K562 (cell line): ENCODE results near the gene HTT-AS. TPM values are rescaled to one million over a fixed set of nuclear protein-coding genes. Genes with fewer than 3 reads are reported as not detected.
A peak's percentile ranks its signal among the peaks of the same experiment; 100 is the strongest.

Source experiments
- ARID1B ChIP-seq: fragments of 450-650 bp; IDR thresholded peaks from 2 replicates; pipeline ENCODE4 v1.6.1; 2016; ENCODE audit warnings: antibody characterized with exemption, mild to moderate bottlenecking, inconsistent platforms
- CBFA2T3 ChIP-seq: fragments of 450-650 bp; IDR thresholded peaks from 2 replicates; pipeline ENCODE4 v1.6.1; 2017
- CC2D1A ChIP-seq: fragments of 450-650 bp; IDR thresholded peaks from 2 replicates; pipeline ENCODE4 v1.6.1; 2017; ENCODE audit warnings: mild to moderate bottlenecking
- COPS2 ChIP-seq: fragments of 450-650 bp; conservative IDR thresholded peaks from 2 replicates; pipeline ENCODE4 v1.6.1; 2016; ENCODE audit warnings: mild to moderate bottlenecking, moderate library complexity
- CREB1 ChIP-seq, 2 experiments: sonication (generic) in 1 of 2; formaldehyde crosslinking in 1 of 2; IDR thresholded peaks; 2 replicates each; pipeline versions ENCODE4 v1.6.1 to v1.8.0; 2012 to 2022; ENCODE audit warnings: inconsistent platforms in 1 of 2, mild to moderate bottlenecking in 1 of 2, missing genetic modification reagents in 1 of 2, moderate library complexity in 1 of 2
- CXXC5 ChIP-seq: fragments of 250-450 bp; sonication (Bioruptor Pico); IDR thresholded peaks from 2 replicates; pipeline ENCODE4 v1.8.0; 2022; ENCODE audit warnings: inconsistent platforms, mild to moderate bottlenecking, moderate library complexity
- KHSRP ChIP-seq: fragments of 450-650 bp; IDR thresholded peaks from 2 replicates; pipeline ENCODE4 v1.6.1; 2017
- MCM2 ChIP-seq: fragments of 450-650 bp; IDR thresholded peaks from 2 replicates; pipeline ENCODE4 v1.6.1; 2017; ENCODE audit warnings: low read depth, mild to moderate bottlenecking
- MEF2A ChIP-seq: IDR thresholded peaks from 2 replicates; pipeline ENCODE4 v1.6.1; 2011; ENCODE audit warnings: low read depth, mild to moderate bottlenecking, low read length, moderate library complexity; ENCODE audit not compliant: control insufficient read depth
- PHF20 ChIP-seq: fragments of 450-650 bp; IDR thresholded peaks from 2 replicates; pipeline ENCODE4 v1.6.1; 2018; ENCODE audit not compliant: partially characterized antibody
- PHTF2 ChIP-seq: fragments of 250-450 bp; sonication (Bioruptor Pico); IDR thresholded peaks from 2 replicates; pipeline ENCODE4 v1.5.0; 2021; ENCODE audit warnings: mild to moderate bottlenecking
- POLR2G ChIP-seq: fragments of 200-400 bp; formaldehyde crosslinking; IDR thresholded peaks from 2 replicates; pipeline ENCODE4 v1.6.1; 2017; ENCODE audit warnings: low read depth, mild to moderate bottlenecking, antibody characterized with exemption, low read length, moderate library complexity
- SMARCC2 ChIP-seq: fragments of 450-650 bp; IDR thresholded peaks from 2 replicates; pipeline ENCODE4 v1.6.1; 2017; ENCODE audit warnings: antibody characterized with exemption, moderate library complexity, mild to moderate bottlenecking, low read depth
- SRSF1 ChIP-seq: fragments of 200-400 bp; formaldehyde crosslinking; IDR thresholded peaks from 2 replicates; pipeline ENCODE4 v1.6.1; 2017; ENCODE audit warnings: mild to moderate bottlenecking, low read depth, low read length, moderate library complexity
- STAG1 ChIP-seq: sonication (generic); formaldehyde crosslinking; IDR thresholded peaks from 2 replicates; pipeline ENCODE4 v1.5.0; 2020; ENCODE audit warnings: missing genetic modification reagents, borderline replicate concordance
- TAF1 ChIP-seq: IDR thresholded peaks from 2 replicates; pipeline ENCODE4 v1.6.1; 2011; ENCODE audit warnings: mild to moderate bottlenecking, low read length, moderate library complexity; ENCODE audit not compliant: insufficient read depth, control insufficient read depth, severe bottlenecking; ENCODE audit errors: extremely low read depth
- THRAP3 ChIP-seq: fragments of 450-650 bp; IDR thresholded peaks from 2 replicates; pipeline ENCODE4 v1.6.1; 2016; ENCODE audit warnings: mild to moderate bottlenecking, inconsistent platforms, borderline replicate concordance
- ZNF217 ChIP-seq: sonication (generic); formaldehyde crosslinking; IDR thresholded peaks from 2 replicates; pipeline ENCODE4 v1.8.0; 2022; ENCODE audit warnings: mild to moderate bottlenecking, missing genetic modification reagents
- polyA plus RNA-seq, 8 experiments: library from polyadenylated mRNA; depleted of rRNA in 4 of 8; stranded (reverse) in 5 of 8; unstranded in 3 of 8; fragments of >200 nt; fragmentation: Nextera tagmentation in 2 of 8; fragmentation: Illumina TruSeq in 1 of 8; extraction: Ambion mirVana in 2 of 8; extraction: Trizol in 1 of 8; gene quantifications; 2 replicates each; pipeline versions ENCODE4 v1.2.1 to v1.2.3, GENCODE V29; 2011 to 2014; ENCODE audit warnings: inconsistent platforms in 1 of 8, missing spikeins in 1 of 8
- total RNA-seq, 7 experiments: library from RNA; depleted of rRNA in 6 of 7; stranded (reverse); fragments of >200 nt in 6 of 7; fragmentation: Illumina TruSeq in 2 of 7; extraction: Trizol in 2 of 7; gene quantifications; 2 replicates each; pipeline versions ENCODE4 v1.2.1 to v1.2.3, GENCODE V29; 2011 to 2021; ENCODE audit warnings: low replicate concordance in 1 of 7
- TF ChIP-seq, protein P1 (sequence below): fragments of 250-450 bp; sonication (Bioruptor Pico); IDR thresholded peaks from 2 replicates; pipeline ENCODE4 v1.4.0; 2020
- TF ChIP-seq, protein P2 (sequence below): sonication (generic); formaldehyde crosslinking; IDR thresholded peaks from 2 replicates; pipeline ENCODE4 v1.8.1; 2022; ENCODE audit warnings: missing genetic modification reagents
- TF ChIP-seq, protein P3 (sequence below): sonication (generic); formaldehyde crosslinking; IDR thresholded peaks from 2 replicates; pipeline ENCODE4 v1.8.0; 2022; ENCODE audit warnings: missing genetic modification reagents, mild to moderate bottlenecking, borderline replicate concordance

HTT-AS gene
- total and polyA plus RNA-seq, 9 of the 15 experiments (the other 6 are each of a cell fraction or from before 2014, with no cell fraction given) = not detected

DNA sequence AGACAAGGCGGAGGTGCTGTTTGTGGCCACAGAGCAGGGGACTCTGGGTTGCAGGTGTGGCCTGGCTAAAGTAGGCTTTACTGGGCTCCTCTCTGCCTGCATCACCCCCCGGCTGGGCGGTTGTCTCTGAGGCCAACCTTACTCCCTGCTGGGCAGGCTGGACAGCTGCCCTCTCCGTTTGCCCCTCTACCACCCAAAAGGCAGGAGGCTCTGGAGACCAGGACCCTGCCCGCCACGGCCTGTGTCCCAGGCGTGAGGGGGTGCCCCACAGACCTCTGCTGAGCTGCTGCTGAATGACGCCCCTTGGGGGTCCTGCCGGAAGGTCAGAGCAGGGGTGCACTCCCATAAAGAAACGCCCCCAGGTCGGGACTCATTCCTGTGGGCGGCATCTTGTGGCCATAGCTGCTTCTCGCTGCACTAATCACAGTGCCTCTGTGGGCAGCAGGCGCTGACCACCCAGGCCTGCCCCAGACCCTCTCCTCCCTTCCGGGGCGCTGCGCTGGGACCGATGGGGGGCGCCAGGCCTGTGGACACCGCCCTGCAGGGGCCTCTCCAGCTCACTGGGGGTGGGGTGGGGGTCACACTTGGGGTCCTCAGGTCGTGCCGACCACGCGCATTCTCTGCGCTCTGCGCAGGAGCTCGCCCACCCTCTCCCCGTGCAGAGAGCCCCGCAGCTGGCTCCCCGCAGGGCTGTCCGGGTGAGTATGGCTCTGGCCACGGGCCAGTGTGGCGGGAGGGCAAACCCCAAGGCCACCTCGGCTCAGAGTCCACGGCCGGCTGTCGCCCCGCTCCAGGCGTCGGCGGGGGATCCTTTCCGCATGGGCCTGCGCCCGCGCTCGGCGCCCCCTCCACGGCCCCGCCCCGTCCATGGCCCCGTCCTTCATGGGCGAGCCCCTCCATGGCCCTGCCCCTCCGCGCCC is 920 bp downstream of the HTT-AS start (continued):
- TF ChIP-seq, protein P1, sequence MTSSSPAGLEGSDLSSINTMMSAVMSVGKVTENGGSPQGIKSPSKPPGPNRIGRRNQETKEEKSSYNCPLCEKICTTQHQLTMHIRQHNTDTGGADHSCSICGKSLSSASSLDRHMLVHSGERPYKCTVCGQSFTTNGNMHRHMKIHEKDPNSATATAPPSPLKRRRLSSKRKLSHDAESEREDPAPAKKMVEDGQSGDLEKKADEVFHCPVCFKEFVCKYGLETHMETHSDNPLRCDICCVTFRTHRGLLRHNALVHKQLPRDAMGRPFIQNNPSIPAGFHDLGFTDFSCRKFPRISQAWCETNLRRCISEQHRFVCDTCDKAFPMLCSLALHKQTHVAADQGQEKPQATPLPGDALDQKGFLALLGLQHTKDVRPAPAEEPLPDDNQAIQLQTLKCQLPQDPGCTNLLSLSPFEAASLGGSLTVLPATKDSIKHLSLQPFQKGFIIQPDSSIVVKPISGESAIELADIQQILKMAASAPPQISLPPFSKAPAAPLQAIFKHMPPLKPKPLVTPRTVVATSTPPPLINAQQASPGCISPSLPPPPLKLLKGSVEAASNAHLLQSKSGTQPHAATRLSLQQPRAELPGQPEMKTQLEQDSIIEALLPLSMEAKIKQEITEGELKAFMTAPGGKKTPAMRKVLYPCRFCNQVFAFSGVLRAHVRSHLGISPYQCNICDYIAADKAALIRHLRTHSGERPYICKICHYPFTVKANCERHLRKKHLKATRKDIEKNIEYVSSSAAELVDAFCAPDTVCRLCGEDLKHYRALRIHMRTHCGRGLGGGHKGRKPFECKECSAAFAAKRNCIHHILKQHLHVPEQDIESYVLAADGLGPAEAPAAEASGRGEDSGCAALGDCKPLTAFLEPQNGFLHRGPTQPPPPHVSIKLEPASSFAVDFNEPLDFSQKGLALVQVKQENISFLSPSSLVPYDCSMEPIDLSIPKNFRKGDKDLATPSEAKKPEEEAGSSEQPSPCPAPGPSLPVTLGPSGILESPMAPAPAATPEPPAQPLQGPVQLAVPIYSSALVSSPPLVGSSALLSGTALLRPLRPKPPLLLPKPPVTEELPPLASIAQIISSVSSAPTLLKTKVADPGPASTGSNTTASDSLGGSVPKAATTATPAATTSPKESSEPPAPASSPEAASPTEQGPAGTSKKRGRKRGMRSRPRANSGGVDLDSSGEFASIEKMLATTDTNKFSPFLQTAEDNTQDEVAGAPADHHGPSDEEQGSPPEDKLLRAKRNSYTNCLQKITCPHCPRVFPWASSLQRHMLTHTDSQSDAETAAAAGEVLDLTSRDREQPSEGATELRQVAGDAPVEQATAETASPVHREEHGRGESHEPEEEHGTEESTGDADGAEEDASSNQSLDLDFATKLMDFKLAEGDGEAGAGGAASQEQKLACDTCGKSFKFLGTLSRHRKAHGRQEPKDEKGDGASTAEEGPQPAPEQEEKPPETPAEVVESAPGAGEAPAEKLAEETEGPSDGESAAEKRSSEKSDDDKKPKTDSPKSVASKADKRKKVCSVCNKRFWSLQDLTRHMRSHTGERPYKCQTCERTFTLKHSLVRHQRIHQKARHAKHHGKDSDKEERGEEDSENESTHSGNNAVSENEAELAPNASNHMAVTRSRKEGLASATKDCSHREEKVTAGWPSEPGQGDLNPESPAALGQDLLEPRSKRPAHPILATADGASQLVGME (CRISPR knock-in tag) = no peak
- TF ChIP-seq CBFA2T3 = no peak
- TF ChIP-seq ARID1B = no peak
- TF ChIP-seq CC2D1A = no peak
- TF ChIP-seq MEF2A = no peak
- no peak for TF ChIP-seq CREB1 (IDR thresholded peaks at IDR 0.05)
- peak; percentile 35; the same call in 1 of the 2 replicates for TF ChIP-seq CREB1 (CRISPR knock-in tag; IDR thresholded peaks at IDR 0.05)
- TF ChIP-seq SMARCC2 = no peak
- TF ChIP-seq POLR2G = peak; percentile 49
- no peak for TF ChIP-seq STAG1 (CRISPR knock-in tag)
- TF ChIP-seq, protein P2, sequence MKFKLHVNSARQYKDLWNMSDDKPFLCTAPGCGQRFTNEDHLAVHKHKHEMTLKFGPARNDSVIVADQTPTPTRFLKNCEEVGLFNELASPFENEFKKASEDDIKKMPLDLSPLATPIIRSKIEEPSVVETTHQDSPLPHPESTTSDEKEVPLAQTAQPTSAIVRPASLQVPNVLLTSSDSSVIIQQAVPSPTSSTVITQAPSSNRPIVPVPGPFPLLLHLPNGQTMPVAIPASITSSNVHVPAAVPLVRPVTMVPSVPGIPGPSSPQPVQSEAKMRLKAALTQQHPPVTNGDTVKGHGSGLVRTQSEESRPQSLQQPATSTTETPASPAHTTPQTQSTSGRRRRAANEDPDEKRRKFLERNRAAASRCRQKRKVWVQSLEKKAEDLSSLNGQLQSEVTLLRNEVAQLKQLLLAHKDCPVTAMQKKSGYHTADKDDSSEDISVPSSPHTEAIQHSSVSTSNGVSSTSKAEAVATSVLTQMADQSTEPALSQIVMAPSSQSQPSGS (CRISPR knock-in tag) = no peak
- TF ChIP-seq CXXC5 (CRISPR knock-in tag) = peak; percentile 3
- TF ChIP-seq MCM2 = no peak
- TF ChIP-seq ZNF217 (CRISPR knock-in tag) = no peak
- TF ChIP-seq COPS2 = no peak
- TF ChIP-seq, protein P3, sequence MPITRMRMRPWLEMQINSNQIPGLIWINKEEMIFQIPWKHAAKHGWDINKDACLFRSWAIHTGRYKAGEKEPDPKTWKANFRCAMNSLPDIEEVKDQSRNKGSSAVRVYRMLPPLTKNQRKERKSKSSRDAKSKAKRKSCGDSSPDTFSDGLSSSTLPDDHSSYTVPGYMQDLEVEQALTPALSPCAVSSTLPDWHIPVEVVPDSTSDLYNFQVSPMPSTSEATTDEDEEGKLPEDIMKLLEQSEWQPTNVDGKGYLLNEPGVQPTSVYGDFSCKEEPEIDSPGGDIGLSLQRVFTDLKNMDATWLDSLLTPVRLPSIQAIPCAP (CRISPR knock-in tag) = no peak
- no peak for TF ChIP-seq KHSRP
- TF ChIP-seq TAF1 = no peak
- TF ChIP-seq THRAP3 = no peak
- no peak for TF ChIP-seq SRSF1
- no peak for TF ChIP-seq PHTF2
- peak; percentile 36 for TF ChIP-seq PHF20
